NCI-H1694 (cell line): ENCODE measurements around the gene SH3BP4.

Experiments used
- DNase-seq: peaks from one replicate; lab custom pipeline; 2025; lab: John Stamatoyannopoulos, UW

SH3BP4 gene

GRCh38 chr2:235094457-235094856, 142.6 kb downstream of the SH3BP4 start:
- no peak for DNase-seq

GRCh38 chr2:235095569-235095968, 143.8 kb downstream of the SH3BP4 start:
- no peak for DNase-seq

- no peak for DNase-seq
These were observed 144.6 kb downstream of the SH3BP4 start for GRCh38 chr2:235096447-235096846.

- DNase-seq: no peak
These were observed 145.4 kb downstream of the SH3BP4 start for GRCh38 chr2:235097196-235097595.

GRCh38 chr2:235098269-235098668, 146.5 kb downstream of the SH3BP4 start:
- no peak for DNase-seq

- no peak for DNase-seq
These were observed 147.1 kb downstream of the SH3BP4 start for GRCh38 chr2:235098736-235099494.

- DNase-seq: no peak
These were observed 151.1 kb downstream of the SH3BP4 start for GRCh38 chr2:235102896-235103295.
